Activated T-helper 17 cell treated with anti-CD3 and anti-CD28 coated beads, Interleukin-2, amount 50 U/mL, for 72 hours (primary cell): ENCODE results near the gene MTHFR. TPM values are rescaled to one million over a fixed set of nuclear protein-coding genes. Genes with fewer than 3 reads are reported as not detected.

Experiments
- ATAC-seq: fragments of 150-1000 bp; cut with Tn5 transposase; replicated peaks from 2 replicates; pipeline ENCODE4 v1.10.0; 2021; ENCODE audit warnings: mild to moderate bottlenecking, moderate library complexity
- H3K27ac Mint-ChIP-seq: one replicate; pipeline ENCODE4 v1.8.0; 2022; ENCODE audit warnings: mixed read lengths
- H3K27me3 Mint-ChIP-seq: one replicate; pipeline ENCODE4 v1.8.0; 2022; ENCODE audit warnings: mixed read lengths
- H3K36me3 Mint-ChIP-seq: one replicate; pipeline ENCODE4 v1.8.0; 2022; ENCODE audit warnings: low read depth, mild to moderate bottlenecking, mixed read lengths
- H3K4me1 Mint-ChIP-seq: one replicate; pipeline ENCODE4 v1.8.0; 2022; ENCODE audit warnings: mixed read lengths
- H3K4me3 Mint-ChIP-seq: one replicate; pipeline ENCODE4 v1.8.0; 2022; ENCODE audit warnings: mild to moderate bottlenecking, mixed read lengths
- H3K9me3 Mint-ChIP-seq: one replicate; pipeline ENCODE4 v1.8.0; 2022; ENCODE audit warnings: mixed read lengths
- total RNA-seq, 2 donors: library from RNA; stranded (reverse); gene quantifications; one replicate each; pipeline ENCODE4 v1.2.3, GENCODE V29; 2022

The MTHFR gene
- total RNA-seq, 2 donors from 2014 or later = 13.3 to 16.2 TPM

- Mint-ChIP-seq H3K27me3 (no peaks in the 10 kb centered on the region), H3K36me3 (no peaks in the 10 kb centered on the region), H3K4me3 (no peak overlapping the region), H3K4me1 (no peaks in the 10 kb centered on the region), H3K27ac (no peak overlapping the region), H3K9me3 (no peaks in the 10 kb centered on the region)
- ATAC-seq = no peak
Measured at GRCh38 chr1:11751087-11751486, 54.7 kb downstream of the MTHFR start.

- no peak overlapping the region for H3K27ac Mint-ChIP-seq
- H3K27me3 Mint-ChIP-seq = no peaks in the 10 kb centered on the region
- no peaks in the 10 kb centered on the region for H3K4me1 Mint-ChIP-seq
- H3K36me3 Mint-ChIP-seq = no peaks in the 10 kb centered on the region
- ATAC-seq = no peak
- no peak overlapping the region for H3K4me3 Mint-ChIP-seq
- H3K9me3 Mint-ChIP-seq = no peaks in the 10 kb centered on the region
Measured at GRCh38 chr1:11749996-11750395, 55.8 kb downstream of the MTHFR start.

GRCh38 chr1:11749203-11749689, 56.5 kb downstream of the MTHFR start:
- H3K4me1 Mint-ChIP-seq = no peaks in the 10 kb centered on the region
- H3K9me3 Mint-ChIP-seq = no peaks in the 10 kb centered on the region
- peak; percentile 50 for ATAC-seq
- H3K36me3 Mint-ChIP-seq = no peaks in the 10 kb centered on the region
- no peak overlapping the region for H3K4me3 Mint-ChIP-seq
- H3K27ac Mint-ChIP-seq = no peak overlapping the region
- no peaks in the 10 kb centered on the region for H3K27me3 Mint-ChIP-seq

GRCh38 chr1:11748294-11749202, 57.2 kb downstream of the MTHFR start:
- Mint-ChIP-seq H3K4me3 (no peak overlapping the region), H3K4me1 (no peaks in the 10 kb centered on the region), H3K27me3 (no peaks in the 10 kb centered on the region), H3K36me3 (no peaks in the 10 kb centered on the region), H3K9me3 (no peaks in the 10 kb centered on the region), H3K27ac (no peak overlapping the region)
- no peak for ATAC-seq

GRCh38 chr1:11746795-11747487, 58.8 kb downstream of the MTHFR start:
- no peak for ATAC-seq
- Mint-ChIP-seq H3K4me1 (peaks cover 6% of the 10 kb centered on the region), H3K4me3 (no peak overlapping the region), H3K36me3 (no peaks in the 10 kb centered on the region), H3K27me3 (no peaks in the 10 kb centered on the region), H3K27ac (peak overlapping the region; percentile 77), H3K9me3 (no peaks in the 10 kb centered on the region)

GRCh38 chr1:11746092-11746491, 59.7 kb downstream of the MTHFR start:
- no peak overlapping the region for H3K4me3 Mint-ChIP-seq
- no peaks in the 10 kb centered on the region for H3K27me3 Mint-ChIP-seq
- H3K36me3 Mint-ChIP-seq = no peaks in the 10 kb centered on the region
- H3K27ac Mint-ChIP-seq = no peak overlapping the region
- peaks cover 6% of the 10 kb centered on the region for H3K4me1 Mint-ChIP-seq
- peak; percentile 32 for ATAC-seq
- H3K9me3 Mint-ChIP-seq = no peaks in the 10 kb centered on the region

GRCh38 chr1:11744287-11744686, 61.5 kb downstream of the MTHFR start:
- no peak overlapping the region for H3K4me3 Mint-ChIP-seq
- H3K4me1 Mint-ChIP-seq = peaks cover 17% of the 10 kb centered on the region
- no peak for ATAC-seq
- H3K9me3 Mint-ChIP-seq = no peaks in the 10 kb centered on the region
- H3K36me3 Mint-ChIP-seq = no peaks in the 10 kb centered on the region
- H3K27me3 Mint-ChIP-seq = no peaks in the 10 kb centered on the region
- no peak overlapping the region for H3K27ac Mint-ChIP-seq

- peaks cover 26% of the 10 kb centered on the region for H3K4me1 Mint-ChIP-seq
- no peaks in the 10 kb centered on the region for H3K9me3 Mint-ChIP-seq
- H3K36me3 Mint-ChIP-seq = no peaks in the 10 kb centered on the region
- H3K27me3 Mint-ChIP-seq = no peaks in the 10 kb centered on the region
- peak overlapping the region; percentile 6 for H3K27ac Mint-ChIP-seq
- H3K4me3 Mint-ChIP-seq = no peak overlapping the region
- no peak for ATAC-seq
Measured at GRCh38 chr1:11741919-11742558, 63.7 kb downstream of the MTHFR start.

GRCh38 chr1:11741482-11741881, 64.3 kb downstream of the MTHFR start:
- Mint-ChIP-seq H3K9me3 (no peaks in the 10 kb centered on the region), H3K4me1 (peaks cover 28% of the 10 kb centered on the region), H3K27me3 (no peaks in the 10 kb centered on the region), H3K36me3 (no peaks in the 10 kb centered on the region), H3K27ac (no peak overlapping the region), H3K4me3 (peak overlapping the region; percentile 53)
- no peak for ATAC-seq

- H3K27me3 Mint-ChIP-seq = no peaks in the 10 kb centered on the region
- H3K36me3 Mint-ChIP-seq = no peaks in the 10 kb centered on the region
- H3K4me1 Mint-ChIP-seq = peaks cover 28% of the 10 kb centered on the region
- H3K9me3 Mint-ChIP-seq = no peaks in the 10 kb centered on the region
- peak; percentile 49 for ATAC-seq
- H3K27ac Mint-ChIP-seq = peak overlapping the region; percentile 75
- peak overlapping the region; percentile 53 for H3K4me3 Mint-ChIP-seq
Measured at GRCh38 chr1:11740258-11741192, 65.2 kb downstream of the MTHFR start.

- H3K9me3 Mint-ChIP-seq = no peaks in the 10 kb centered on the region
- H3K36me3 Mint-ChIP-seq = no peaks in the 10 kb centered on the region
- H3K4me1 Mint-ChIP-seq = peaks cover 28% of the 10 kb centered on the region
- ATAC-seq = no peak
- no peak overlapping the region for H3K4me3 Mint-ChIP-seq
- H3K27ac Mint-ChIP-seq = no peak overlapping the region
- no peaks in the 10 kb centered on the region for H3K27me3 Mint-ChIP-seq
Measured at GRCh38 chr1:11738783-11739182, 67.0 kb downstream of the MTHFR start.

- H3K4me3 Mint-ChIP-seq = no peak overlapping the region
- H3K27me3 Mint-ChIP-seq = no peaks in the 10 kb centered on the region
- no peaks in the 10 kb centered on the region for H3K9me3 Mint-ChIP-seq
- H3K4me1 Mint-ChIP-seq = peaks cover 28% of the 10 kb centered on the region
- no peaks in the 10 kb centered on the region for H3K36me3 Mint-ChIP-seq
- peak overlapping the region; percentile 28 for H3K27ac Mint-ChIP-seq
- ATAC-seq = no peak
Measured at GRCh38 chr1:11738096-11738495, 67.7 kb downstream of the MTHFR start.

GRCh38 chr1:11736746-11737639, 68.8 kb downstream of the MTHFR start:
- Mint-ChIP-seq H3K27me3 (no peaks in the 10 kb centered on the region), H3K9me3 (no peaks in the 10 kb centered on the region), H3K36me3 (no peaks in the 10 kb centered on the region), H3K4me3 (peak overlapping the region; percentile 87), H3K4me1 (peaks cover 23% of the 10 kb centered on the region), H3K27ac (peak overlapping the region; percentile 20)
- peak; percentile 51 for ATAC-seq
